ENCODE measurements around the gene RAN.
"Not testable (repeated sequence)": the region's sequence is repeated elsewhere in the genome, so short reads cannot be mapped to it uniquely, and the experiment has no call there.

GRCh38 chr12:130848785-130849305, 23.0 kb upstream of the RAN start:
- TF ChIP-seq POLR2A, CTCF, EP300, POLR2AphosphoS5 (IDR thresholded peaks at IDR 0.05): not testable (repeated sequence)
